8988T (cell line): ENCODE measurements around the gene STARD10.
"Not testable (repeated sequence)": the region's sequence is repeated elsewhere in the genome, so short reads cannot be mapped to it uniquely, and the experiment has no call there.

Experiments
- DNase-seq: peaks from one replicate; pipeline ENCODE4 v3.0.0; 2011

Gene STARD10

GRCh38 chr11:72826191-72826941 is 32.5 kb upstream of the STARD10 start:
- no peak for DNase-seq

DNA sequence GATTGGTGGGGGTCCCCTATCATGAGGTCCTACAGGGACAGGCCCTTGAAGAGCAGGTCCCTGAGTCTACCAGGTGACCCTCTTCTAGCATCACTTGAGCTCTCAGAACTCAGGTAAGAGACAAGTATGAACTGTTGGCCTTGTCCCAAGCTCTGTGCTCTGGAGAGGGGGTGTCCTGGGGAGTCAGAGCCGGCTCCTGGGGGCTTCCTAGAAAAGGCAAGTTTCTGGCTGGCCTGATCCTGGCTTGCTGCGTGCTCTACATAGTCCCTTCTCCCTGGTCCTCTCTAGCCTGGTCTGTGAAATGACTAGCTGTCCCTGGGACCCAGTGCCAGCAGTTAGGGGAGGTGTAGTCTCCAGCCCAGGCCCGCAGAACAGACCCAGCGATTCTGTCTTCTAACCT is 31.8 kb upstream of the STARD10 start:
- no peak for DNase-seq

- DNase-seq = no peak
These were observed 31.1 kb upstream of the STARD10 start for GRCh38 chr11:72824811-72825505.

GRCh38 chr11:72824020-72824419 is 30.2 kb upstream of the STARD10 start:
- DNase-seq = no peak

- no peak for DNase-seq
These were observed 29.4 kb upstream of the STARD10 start for GRCh38 chr11:72823105-72823804.

GRCh38 chr11:72821920-72822799 is 28.3 kb upstream of the STARD10 start:
- peak; percentile 99 for DNase-seq

- DNase-seq = no peak
These were observed 27.5 kb upstream of the STARD10 start for GRCh38 chr11:72821221-72821919.

- DNase-seq = no peak
These were observed 26.7 kb upstream of the STARD10 start for GRCh38 chr11:72820439-72821139.

- DNase-seq = no peak
These were observed 25.1 kb upstream of the STARD10 start for GRCh38 chr11:72818971-72819370.

- no peak for DNase-seq
These were observed 24.1 kb upstream of the STARD10 start for GRCh38 chr11:72817966-72818365.

GRCh38 chr11:72816404-72816990 is 22.6 kb upstream of the STARD10 start:
- no peak for DNase-seq

- no peak for DNase-seq
These were observed 21.3 kb upstream of the STARD10 start for GRCh38 chr11:72815110-72815618.

DNA sequence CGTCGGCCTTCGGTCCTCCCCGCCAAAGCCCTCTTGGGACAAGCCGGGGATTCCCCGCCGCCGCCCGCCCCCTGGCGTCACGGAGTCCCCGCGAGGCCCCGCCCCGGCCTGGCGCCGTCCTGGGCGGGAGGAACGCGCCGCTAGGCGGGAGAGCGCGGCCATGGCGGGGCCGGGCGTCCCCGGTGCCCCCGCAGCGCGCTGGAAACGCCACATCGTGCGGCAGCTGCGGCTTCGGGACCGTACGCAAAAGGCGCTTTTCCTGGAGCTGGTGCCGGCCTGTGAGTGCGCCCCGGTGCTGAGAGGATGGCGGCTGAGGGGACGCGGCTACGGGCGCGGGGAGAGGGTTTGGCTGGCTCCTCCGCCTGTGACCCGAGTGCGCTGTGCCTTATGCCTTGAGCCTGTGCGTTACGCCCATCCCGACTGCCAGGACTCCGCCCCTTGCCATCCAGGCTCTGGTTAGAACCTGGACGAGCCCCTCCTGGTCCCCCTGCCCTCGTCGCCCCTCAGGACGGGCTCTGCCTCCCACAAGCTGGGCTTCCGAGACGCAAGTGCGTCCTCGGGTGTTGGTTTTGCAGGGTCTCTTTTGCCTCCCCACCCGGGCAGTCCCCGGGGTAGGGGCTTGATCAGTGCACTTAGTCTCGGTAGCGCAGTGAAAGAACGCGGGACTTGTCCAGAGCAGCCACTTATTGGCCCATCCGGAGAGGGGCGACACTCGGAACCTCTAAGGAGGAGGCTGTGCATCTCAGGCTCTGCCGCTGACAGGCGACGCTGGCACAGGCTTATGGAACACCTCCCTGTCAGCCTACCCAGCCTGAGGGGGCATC is 20.7 kb upstream of the STARD10 start, which contains the start of gene ATG16L2:
ATG16L2 (plus strand) TSS at position 126 of the 824 bp plus-strand sequence; CDS start at position 161, 35 bp downstream.
- DNase-seq = peak; percentile 96

- peak; percentile 83 for DNase-seq
These were observed 20.0 kb upstream of the STARD10 start for GRCh38 chr11:72813740-72814285.

DNA sequence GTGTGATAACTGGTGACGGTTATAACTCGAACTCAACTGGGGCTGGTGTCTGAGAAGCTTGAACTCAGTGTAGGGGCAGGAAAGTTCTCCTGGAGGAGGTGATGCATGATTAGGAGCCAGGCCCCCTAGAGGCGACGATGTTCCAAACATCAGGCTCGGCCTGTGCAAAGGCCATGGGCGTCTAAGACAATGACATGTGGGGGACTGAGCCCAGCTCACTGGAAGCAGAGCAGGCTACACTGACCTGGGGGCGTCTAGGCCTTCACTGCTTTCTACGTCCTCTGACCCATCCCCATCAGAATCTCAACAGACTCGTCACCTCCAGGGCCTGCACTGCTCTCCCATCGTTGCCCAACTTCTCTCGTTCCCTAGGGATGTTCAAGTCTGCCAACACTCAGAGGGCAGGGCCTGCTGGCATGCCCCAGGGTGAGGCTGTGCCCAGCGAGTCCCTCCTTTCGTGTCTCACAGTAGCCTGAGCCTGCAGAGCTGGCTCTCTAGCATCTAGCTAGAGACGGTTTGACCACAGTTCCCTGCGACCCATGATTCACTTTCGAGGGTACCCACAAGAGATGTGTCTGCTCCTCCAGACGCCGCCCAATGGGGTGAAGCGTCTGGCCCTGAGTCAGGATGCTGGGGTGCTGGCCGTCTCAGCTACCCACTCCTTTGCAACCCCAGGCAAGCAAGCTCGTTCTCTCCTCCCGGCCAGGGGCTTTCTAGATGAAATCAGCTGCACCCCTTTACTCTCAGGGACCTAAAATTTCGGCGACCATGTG is 19.3 kb upstream of the STARD10 start:
- DNase-seq = peak; percentile 86

- no peak for DNase-seq
These were observed 18.7 kb upstream of the STARD10 start for GRCh38 chr11:72812604-72812966.

GRCh38 chr11:72811686-72812085 is 17.8 kb upstream of the STARD10 start:
- DNase-seq = not testable (repeated sequence)

GRCh38 chr11:72808331-72808798 is 14.5 kb upstream of the STARD10 start:
- DNase-seq = no peak

DNA sequence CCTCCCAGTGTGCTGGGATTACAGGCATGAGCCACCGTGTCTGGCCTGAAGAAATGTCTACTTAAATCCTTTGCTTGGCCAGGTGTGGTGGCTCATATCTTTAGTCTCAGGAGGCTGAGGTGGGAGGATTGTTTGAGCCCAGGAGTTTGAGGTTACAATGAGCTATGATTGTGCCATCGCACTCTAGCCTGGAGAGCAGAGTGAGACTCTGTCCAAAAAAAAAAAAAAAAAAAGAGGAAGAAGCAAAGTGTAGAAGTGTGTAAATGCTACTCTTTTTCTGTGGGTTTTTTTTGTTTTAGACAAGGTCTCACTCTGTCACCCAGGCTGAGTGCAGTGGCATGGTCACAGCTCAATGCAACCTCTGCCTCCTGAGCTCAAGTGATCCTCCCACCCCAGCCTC is 13.9 kb upstream of the STARD10 start:
- no peak for DNase-seq
